ENCODE results near the gene PIBF1.

DNA sequence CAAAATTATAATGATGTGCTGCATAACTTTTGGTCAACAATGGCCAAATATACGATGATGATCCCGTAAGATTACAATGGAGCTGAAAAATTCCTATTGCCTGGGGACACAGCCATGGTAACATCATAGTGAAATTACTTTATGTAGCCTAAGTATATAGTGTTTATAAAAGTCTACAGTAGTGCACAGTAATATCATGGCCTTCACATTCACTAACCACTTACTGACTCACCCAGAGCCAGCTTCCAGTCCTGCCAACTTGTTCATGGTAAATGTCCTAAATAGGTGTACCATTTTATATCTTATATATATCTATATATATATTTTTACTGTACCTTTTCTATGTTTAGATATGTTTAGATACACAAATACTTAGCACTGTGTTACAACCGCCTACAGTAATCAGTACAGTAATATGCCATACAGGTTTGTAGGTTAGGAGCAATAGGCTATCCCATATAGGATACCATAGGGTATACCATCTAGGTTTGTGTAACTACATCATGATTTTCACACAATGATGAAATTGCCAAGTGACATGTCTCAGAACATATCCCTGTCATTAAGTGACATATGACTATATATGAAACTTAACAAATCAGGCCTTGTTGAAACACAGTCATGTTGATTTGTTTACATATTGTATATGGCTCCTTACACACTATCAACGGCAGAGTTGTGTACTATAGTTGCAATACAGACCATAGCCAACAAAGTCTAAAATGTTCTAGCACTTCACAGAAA, 24.0 kb upstream of the PIBF1 start:
- no peak for TF ChIP-seq POLR2A (IDR thresholded peaks at IDR 0.05)
- TF ChIP-seq, protein P1, sequence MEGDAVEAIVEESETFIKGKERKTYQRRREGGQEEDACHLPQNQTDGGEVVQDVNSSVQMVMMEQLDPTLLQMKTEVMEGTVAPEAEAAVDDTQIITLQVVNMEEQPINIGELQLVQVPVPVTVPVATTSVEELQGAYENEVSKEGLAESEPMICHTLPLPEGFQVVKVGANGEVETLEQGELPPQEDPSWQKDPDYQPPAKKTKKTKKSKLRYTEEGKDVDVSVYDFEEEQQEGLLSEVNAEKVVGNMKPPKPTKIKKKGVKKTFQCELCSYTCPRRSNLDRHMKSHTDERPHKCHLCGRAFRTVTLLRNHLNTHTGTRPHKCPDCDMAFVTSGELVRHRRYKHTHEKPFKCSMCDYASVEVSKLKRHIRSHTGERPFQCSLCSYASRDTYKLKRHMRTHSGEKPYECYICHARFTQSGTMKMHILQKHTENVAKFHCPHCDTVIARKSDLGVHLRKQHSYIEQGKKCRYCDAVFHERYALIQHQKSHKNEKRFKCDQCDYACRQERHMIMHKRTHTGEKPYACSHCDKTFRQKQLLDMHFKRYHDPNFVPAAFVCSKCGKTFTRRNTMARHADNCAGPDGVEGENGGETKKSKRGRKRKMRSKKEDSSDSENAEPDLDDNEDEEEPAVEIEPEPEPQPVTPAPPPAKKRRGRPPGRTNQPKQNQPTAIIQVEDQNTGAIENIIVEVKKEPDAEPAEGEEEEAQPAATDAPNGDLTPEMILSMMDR (IDR thresholded peaks at IDR 0.05) = no peak

Data from tibial nerve (tissue), 3 donors.